Astrocyte (in vitro differentiated cells and primary cell): Measurements from ENCODE around the gene KIF26B. TPM values are rescaled to one million over a fixed set of nuclear protein-coding genes. Genes with fewer than 3 reads are reported as not detected.

ENCODE experiments used
- DNase-seq: peaks from one replicate; pipeline ENCODE4 v3.0.0-alpha.2; 2010; ENCODE audit warnings: low read depth
- FAIRE-seq: peaks from 2 replicates; lab custom pipeline; 2011; peaks lifted over from hg19 to GRCh38; lab: Jason Lieb, UNC
- H2AFZ ChIP-seq: 2 replicates; pipeline ENCODE4 v1.6.0; 2012; ENCODE audit warnings: low read depth, low read length, inconsistent platforms
- H3K27ac ChIP-seq: 2 replicates; pipeline ENCODE4 v1.5.1; 2011; ENCODE audit warnings: low read depth, low read length, inconsistent platforms
- H3K27me3 ChIP-seq: 2 replicates; pipeline ENCODE4 v1.6.0; 2011; ENCODE audit warnings: low read length, inconsistent platforms; ENCODE audit not compliant: insufficient read depth
- H3K36me3 ChIP-seq: 2 replicates; pipeline ENCODE4 v1.5.1; 2011; ENCODE audit warnings: low read length, inconsistent platforms; ENCODE audit not compliant: insufficient read depth
- H3K4me1 ChIP-seq: 2 replicates; pipeline ENCODE4 v1.5.1; 2011; ENCODE audit warnings: low read length, inconsistent platforms; ENCODE audit not compliant: insufficient read depth
- H3K4me2 ChIP-seq: 2 replicates; pipeline ENCODE4 v1.6.0; 2012; ENCODE audit warnings: low read length, inconsistent platforms
- H3K4me3 ChIP-seq: 2 replicates; pipeline ENCODE4 v1.5.1; 2011; ENCODE audit warnings: low read depth, mild to moderate bottlenecking, low read length, inconsistent platforms; ENCODE audit not compliant: insufficient read depth
- H3K79me2 ChIP-seq: 2 replicates; pipeline ENCODE4 v1.6.0; 2012; ENCODE audit warnings: mild to moderate bottlenecking, low read length, inconsistent platforms; ENCODE audit not compliant: insufficient read depth
- H3K9ac ChIP-seq: 2 replicates; pipeline ENCODE4 v1.6.0; 2012; ENCODE audit warnings: mild to moderate bottlenecking, low read length, inconsistent platforms
- H3K9me3 ChIP-seq: 2 replicates; pipeline ENCODE4 v1.5.1; 2012; ENCODE audit warnings: low read depth, mild to moderate bottlenecking, low read length, inconsistent platforms; ENCODE audit not compliant: insufficient read depth
- H4K20me1 ChIP-seq: 2 replicates; pipeline ENCODE4 v1.6.0; 2012; ENCODE audit warnings: low read length, inconsistent platforms; ENCODE audit not compliant: insufficient read depth
- H3K27ac Mint-ChIP-seq: one replicate; pipeline ENCODE4 v1.8.0; 2021; ENCODE audit warnings: mild to moderate bottlenecking, mixed read lengths; ENCODE audit not compliant: unreplicated experiment
- H3K27me3 Mint-ChIP-seq: one replicate; pipeline ENCODE4 v1.8.0; 2021; ENCODE audit warnings: low read depth, mixed read lengths; ENCODE audit not compliant: unreplicated experiment
- H3K36me3 Mint-ChIP-seq: one replicate; pipeline ENCODE4 v1.8.0; 2021; ENCODE audit warnings: low read depth, mixed read lengths; ENCODE audit not compliant: unreplicated experiment
- H3K4me1 Mint-ChIP-seq: one replicate; pipeline ENCODE4 v1.8.0; 2021; ENCODE audit warnings: low read depth, mixed read lengths; ENCODE audit not compliant: unreplicated experiment
- H3K4me3 Mint-ChIP-seq: one replicate; pipeline ENCODE4 v1.8.0; 2021; ENCODE audit warnings: mild to moderate bottlenecking, moderate library complexity, mixed read lengths; ENCODE audit not compliant: unreplicated experiment
- H3K9me3 Mint-ChIP-seq: one replicate; pipeline ENCODE4 v1.8.0; 2021; ENCODE audit warnings: mild to moderate bottlenecking, mixed read lengths; ENCODE audit not compliant: unreplicated experiment
- CTCF ChIP-seq: IDR thresholded peaks from 2 replicates; pipeline ENCODE4 v1.5.1; 2011; ENCODE audit warnings: low read depth, mild to moderate bottlenecking, inconsistent platforms, low read length, moderate library complexity; ENCODE audit not compliant: insufficient read depth
- EZH2 ChIP-seq: IDR thresholded peaks from 2 replicates; pipeline ENCODE4 v1.6.1; 2012; ENCODE audit warnings: mild to moderate bottlenecking, low read length, inconsistent platforms; ENCODE audit not compliant: insufficient read depth
- total RNA-seq: library from RNA; stranded (reverse); gene quantifications from 2 replicates; pipeline ENCODE4 v1.2.1, GENCODE V29; 2021

The KIF26B gene
- total RNA-seq, 1 donor from 2014 or later: 6.8 TPM

DNA sequence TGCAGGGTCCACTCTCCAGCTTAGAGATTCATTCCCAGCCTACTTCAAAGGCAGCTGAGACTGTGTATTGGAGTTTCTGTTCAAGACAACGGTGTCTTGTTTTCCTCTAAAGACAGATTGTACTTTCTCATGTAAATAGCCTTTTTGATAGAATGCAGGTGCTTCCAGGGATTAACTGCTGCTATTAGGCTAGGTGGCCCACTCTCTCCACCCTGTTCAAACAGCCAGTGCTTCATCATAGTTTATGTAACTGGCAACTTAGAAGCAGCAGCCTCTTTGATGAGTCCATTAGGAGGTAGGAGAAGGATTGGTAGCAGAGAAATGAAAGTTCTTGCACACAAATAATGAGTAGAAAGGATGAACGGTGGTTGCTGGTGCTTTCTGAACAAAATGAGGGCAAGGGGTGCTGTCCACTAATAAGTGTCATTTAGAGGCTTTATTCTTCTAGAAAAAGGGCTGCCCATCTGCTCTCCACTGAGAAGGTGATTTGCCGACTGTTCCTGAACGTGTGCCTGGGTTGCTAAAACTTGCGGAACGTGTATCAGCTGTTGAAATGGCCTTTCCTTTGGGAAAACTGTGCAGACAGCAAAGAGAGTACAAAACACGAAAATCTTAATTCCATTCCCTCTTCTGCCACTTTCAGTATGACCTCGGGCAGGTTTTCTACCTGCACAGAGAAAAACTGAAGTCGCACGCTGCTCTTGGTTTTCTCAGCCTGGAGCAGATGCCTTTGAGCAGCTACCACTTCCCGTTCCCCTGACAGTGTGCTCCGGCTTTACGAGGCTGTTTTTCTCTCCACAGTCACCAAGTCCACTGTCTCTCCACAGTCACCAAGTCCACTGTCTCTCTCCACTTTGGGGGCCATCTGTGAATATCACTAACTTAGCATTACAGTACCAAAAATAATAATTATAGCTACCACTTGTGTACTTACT lies 228.9 kb downstream of the KIF26B start:
- Histone ChIP-seq H3K36me3 (no peaks in the 10 kb centered on the region), H3K79me2 (no peaks in the 10 kb centered on the region), H3K4me2 (no peak overlapping the region), H3K4me1 (no peaks in the 10 kb centered on the region), H4K20me1 (peaks cover 3% of the 10 kb centered on the region), H3K4me3 (no peak overlapping the region), H3K9ac (no peak overlapping the region), H3K9me3 (no peaks in the 10 kb centered on the region), H3K27ac (no peak overlapping the region), H2AFZ (no peak overlapping the region), H3K27me3 (no peaks in the 10 kb centered on the region)
- DNase-seq: no peak
- H3K27me3 Mint-ChIP-seq: peaks cover 20% of the 10 kb centered on the region
- H3K36me3 Mint-ChIP-seq: peaks cover 7% of the 10 kb centered on the region
- TF ChIP-seq EZH2: no peak
- TF ChIP-seq CTCF: no peak
- H3K9me3 Mint-ChIP-seq: no peaks in the 10 kb centered on the region
- H3K27ac Mint-ChIP-seq: no peak overlapping the region
- H3K4me3 Mint-ChIP-seq: no peak overlapping the region
- peaks cover 6% of the 10 kb centered on the region for H3K4me1 Mint-ChIP-seq
- no peak for FAIRE-seq

- H3K4me3 Mint-ChIP-seq: no peak overlapping the region
- no peaks in the 10 kb centered on the region for H3K36me3 ChIP-seq
- H2AFZ ChIP-seq: no peak overlapping the region
- H3K9ac ChIP-seq: no peak overlapping the region
- H3K27ac ChIP-seq: no peak overlapping the region
- TF ChIP-seq EZH2 (no peak), CTCF (no peak)
- H3K9me3 Mint-ChIP-seq: no peaks in the 10 kb centered on the region
- FAIRE-seq: no peak
- H4K20me1 ChIP-seq: peaks cover 3% of the 10 kb centered on the region
- no peaks in the 10 kb centered on the region for H3K9me3 ChIP-seq
- no peaks in the 10 kb centered on the region for H3K4me1 ChIP-seq
- H3K4me3 ChIP-seq: no peak overlapping the region
- no peak for DNase-seq
- H3K4me1 Mint-ChIP-seq: no peaks in the 10 kb centered on the region
- H3K36me3 Mint-ChIP-seq: peaks cover 2% of the 10 kb centered on the region
- H3K27me3 Mint-ChIP-seq: peaks cover 20% of the 10 kb centered on the region
- no peaks in the 10 kb centered on the region for H3K27me3 ChIP-seq
- H3K27ac Mint-ChIP-seq: no peak overlapping the region
- H3K79me2 ChIP-seq: no peaks in the 10 kb centered on the region
- no peak overlapping the region for H3K4me2 ChIP-seq
These were observed 231.6 kb downstream of the KIF26B start for GRCh38 chr1:245386297-245386971.
